ENCODE results near the gene ABAT. TPM values are rescaled to one million over a fixed set of nuclear protein-coding genes. Genes with fewer than 3 reads are reported as not detected.

The ABAT gene
- total RNA-seq, 2 experiments from 2014 or later: 2.0 to 6.7 TPM

GRCh38 chr16:8733849-8734540, 59.6 kb downstream of the ABAT start:
- BruUV-seq (replicated peaks): no TSS peak
- Histone ChIP-seq H3K4me2 (ENCODE audit: low read length) (no peak overlapping the region), H3K9me3 (ENCODE audit: low read length) (no peaks in the 10 kb centered on the region), H3K9me2 (ENCODE audit: insufficient read depth, low read length) (no peaks in the 10 kb centered on the region), H2AFZ (ENCODE audit: low read length) (no peak overlapping the region), H3K27ac (ENCODE audit: low read depth, low read length, poor library complexity, severe bottlenecking) (no peak overlapping the region), H3K36me3 (ENCODE audit: insufficient read depth, low read length) (no peaks in the 10 kb centered on the region), H4K20me1 (ENCODE audit: insufficient read depth, low read length) (no peaks in the 10 kb centered on the region), H3K79me2 (ENCODE audit: insufficient read depth, low read depth, low read length) (no peaks in the 10 kb centered on the region), H3K4me1 (ENCODE audit: insufficient read depth, low read length, poor library complexity, severe bottlenecking) (peaks cover 5% of the 10 kb centered on the region), H3K4me3 (ENCODE audit: low read depth, low read length, poor library complexity, severe bottlenecking) (no peak overlapping the region)
- CTCF ChIA-PET (ENCODE audit: unreplicated experiment): no interaction called here
- intact Hi-C loops (cut with micrococcal nuclease; ENCODE audit: unreplicated experiment): no loop called here
- POLR2A ChIA-PET: no interaction called here
- TF ChIP-seq EZH2phosphoT487 (IDR thresholded peaks at IDR 0.05; ENCODE audit: borderline replicate concordance, low read depth, low read length) (no peak), CTCF (conservative IDR thresholded peaks at IDR 0.05; ENCODE audit: low read length) (no peak)
- DNase-seq (ENCODE audit: low spot score): no peak

GRCh38 chr16:8735574-8735973, 61.2 kb downstream of the ABAT start:
- ChIA-PET POLR2A (interaction anchor here (0.7 kb wide), 1 partner anchor 136 kb away, joined by 3 read pairs; no protein-coding TSS in a partner anchor), CTCF (ENCODE audit: unreplicated experiment) (no interaction called here)
- Histone ChIP-seq H3K27ac (ENCODE audit: low read depth, low read length, poor library complexity, severe bottlenecking) (no peak overlapping the region), H2AFZ (ENCODE audit: low read length) (no peak overlapping the region), H4K20me1 (ENCODE audit: insufficient read depth, low read length) (no peaks in the 10 kb centered on the region), H3K79me2 (ENCODE audit: insufficient read depth, low read depth, low read length) (no peaks in the 10 kb centered on the region), H3K4me1 (ENCODE audit: insufficient read depth, low read length, poor library complexity, severe bottlenecking) (no peaks in the 10 kb centered on the region), H3K9me2 (ENCODE audit: insufficient read depth, low read length) (no peaks in the 10 kb centered on the region), H3K9me3 (ENCODE audit: low read length) (no peaks in the 10 kb centered on the region), H3K4me3 (ENCODE audit: low read depth, low read length, poor library complexity, severe bottlenecking) (no peak overlapping the region), H3K36me3 (ENCODE audit: insufficient read depth, low read length) (no peaks in the 10 kb centered on the region), H3K4me2 (ENCODE audit: low read length) (no peak overlapping the region)
- DNase-seq (ENCODE audit: low spot score): no peak
- no TSS peak for BruUV-seq (replicated peaks)
- intact Hi-C loops (cut with micrococcal nuclease; ENCODE audit: unreplicated experiment): no loop called here
- TF ChIP-seq EZH2phosphoT487 (IDR thresholded peaks at IDR 0.05; ENCODE audit: borderline replicate concordance, low read depth, low read length) (no peak), CTCF (conservative IDR thresholded peaks at IDR 0.05; ENCODE audit: low read length) (no peak)

- CTCF ChIA-PET (ENCODE audit: unreplicated experiment): no interaction called here
- BruUV-seq (replicated peaks): no TSS peak
- no peaks in the 10 kb centered on the region for H3K9me3 ChIP-seq (ENCODE audit: low read length)
Observed at GRCh38 chr16:8736123-8736668, 61.8 kb downstream of the ABAT start.

More at GRCh38 chr16:8736123-8736668, 61.8 kb downstream of the ABAT start:
- no peaks in the 10 kb centered on the region for H4K20me1 ChIP-seq (ENCODE audit: insufficient read depth, low read length)
- no peaks in the 10 kb centered on the region for H3K36me3 ChIP-seq (ENCODE audit: insufficient read depth, low read length)
- H3K27ac ChIP-seq (ENCODE audit: low read depth, low read length, poor library complexity, severe bottlenecking): no peak overlapping the region
- TF ChIP-seq CTCF (conservative IDR thresholded peaks at IDR 0.05; ENCODE audit: low read length) (no peak), EZH2phosphoT487 (IDR thresholded peaks at IDR 0.05; ENCODE audit: borderline replicate concordance, low read depth, low read length) (no peak)
- H3K4me3 ChIP-seq (ENCODE audit: low read depth, low read length, poor library complexity, severe bottlenecking): no peak overlapping the region
- no peaks in the 10 kb centered on the region for H3K4me1 ChIP-seq (ENCODE audit: insufficient read depth, low read length, poor library complexity, severe bottlenecking)
- H2AFZ ChIP-seq (ENCODE audit: low read length): no peak overlapping the region
- no peaks in the 10 kb centered on the region for H3K79me2 ChIP-seq (ENCODE audit: insufficient read depth, low read depth, low read length)
- intact Hi-C loops (cut with micrococcal nuclease; ENCODE audit: unreplicated experiment): no loop called here
- no peaks in the 10 kb centered on the region for H3K9me2 ChIP-seq (ENCODE audit: insufficient read depth, low read length)
- POLR2A ChIA-PET: no interaction called here
- no peak overlapping the region for H3K4me2 ChIP-seq (ENCODE audit: low read length)
- DNase-seq (ENCODE audit: low spot score): no peak

Measured in OCI-LY7 (cell line).